Mesothelial cell of epicardium (in vitro differentiated cells): ENCODE measurements around the gene UPK1B. TPM values are rescaled to one million over a fixed set of nuclear protein-coding genes. Genes with fewer than 3 reads are reported as not detected.

Experiments
- DNase-seq, 2 experiments: peaks; one replicate each; pipeline ENCODE4 v3.0.0; 2021; ENCODE audit warnings: low spot score in 2 of 2; ENCODE audit not compliant: unreplicated experiment in 2 of 2
- H3K27ac Mint-ChIP-seq: 2 replicates; pipeline ENCODE4 v1.8.0; 2021; ENCODE audit warnings: mixed read lengths
- H3K27me3 Mint-ChIP-seq: 2 replicates; pipeline ENCODE4 v1.8.0; 2021; ENCODE audit warnings: low read depth, mixed read lengths
- H3K36me3 Mint-ChIP-seq: 2 replicates; pipeline ENCODE4 v1.8.0; 2021; ENCODE audit warnings: mixed read lengths
- H3K4me1 Mint-ChIP-seq: 2 replicates; pipeline ENCODE4 v1.8.0; 2021; ENCODE audit warnings: mixed read lengths
- H3K4me3 Mint-ChIP-seq: 2 replicates; pipeline ENCODE4 v1.8.0; 2021; ENCODE audit warnings: mild to moderate bottlenecking, moderate library complexity, mixed read lengths
- H3K9me3 Mint-ChIP-seq: 2 replicates; pipeline ENCODE4 v1.8.0; 2021; ENCODE audit warnings: mixed read lengths
- CTCF ChIP-seq: fragments of 200-600 bp; sonication (generic); IDR thresholded peaks from one replicate; pipeline ENCODE4 v1.5.0; 2021; ENCODE audit warnings: antibody characterized with exemption; ENCODE audit not compliant: unreplicated experiment
- total RNA-seq: library from RNA; stranded (reverse); gene quantifications from 3 replicates; pipeline ENCODE4 v1.2.1, GENCODE V29; 2021

Gene UPK1B
- total RNA-seq, 1 donor from 2014 or later: 0.47 TPM

GRCh38 chr3:119195151-119195476, 21.7 kb downstream of the UPK1B start:
- Mint-ChIP-seq H3K9me3 (no peaks in the 10 kb centered on the region), H3K4me3 (no peak overlapping the region), H3K27me3 (no peaks in the 10 kb centered on the region), H3K4me1 (peaks cover 4% of the 10 kb centered on the region), H3K27ac (no peak overlapping the region), H3K36me3 (no peaks in the 10 kb centered on the region)
- DNase-seq: no peak
- no peak for TF ChIP-seq CTCF

- no peaks in the 10 kb centered on the region for H3K9me3 Mint-ChIP-seq
- no peak overlapping the region for H3K4me3 Mint-ChIP-seq
- no peak overlapping the region for H3K27ac Mint-ChIP-seq
- no peaks in the 10 kb centered on the region for H3K27me3 Mint-ChIP-seq
- no peaks in the 10 kb centered on the region for H3K36me3 Mint-ChIP-seq
- H3K4me1 Mint-ChIP-seq: peaks cover 4% of the 10 kb centered on the region
- no peak for DNase-seq
- TF ChIP-seq CTCF: no peak
Measured at GRCh38 chr3:119195911-119196310, 22.5 kb downstream of the UPK1B start.

GRCh38 chr3:119205209-119205608, 31.8 kb downstream of the UPK1B start:
- H3K9me3 Mint-ChIP-seq: peaks cover 4% of the 10 kb centered on the region
- no peak overlapping the region for H3K4me3 Mint-ChIP-seq
- H3K4me1 Mint-ChIP-seq: no peaks in the 10 kb centered on the region
- H3K27me3 Mint-ChIP-seq: no peaks in the 10 kb centered on the region
- DNase-seq: no peak
- no peak overlapping the region for H3K27ac Mint-ChIP-seq
- peaks cover 11% of the 10 kb centered on the region for H3K36me3 Mint-ChIP-seq
- TF ChIP-seq CTCF: no peak

GRCh38 chr3:119205685-119206084, 32.3 kb downstream of the UPK1B start:
- H3K4me3 Mint-ChIP-seq: no peak overlapping the region
- no peak for DNase-seq
- peaks cover 4% of the 10 kb centered on the region for H3K9me3 Mint-ChIP-seq
- no peaks in the 10 kb centered on the region for H3K4me1 Mint-ChIP-seq
- peaks cover 15% of the 10 kb centered on the region for H3K36me3 Mint-ChIP-seq
- H3K27me3 Mint-ChIP-seq: no peaks in the 10 kb centered on the region
- no peak overlapping the region for H3K27ac Mint-ChIP-seq
- no peak for TF ChIP-seq CTCF

GRCh38 chr3:119206611-119207511, 33.5 kb downstream of the UPK1B start:
- peaks cover 4% of the 10 kb centered on the region for H3K9me3 Mint-ChIP-seq
- H3K4me3 Mint-ChIP-seq: no peak overlapping the region
- DNase-seq: no peak
- H3K27me3 Mint-ChIP-seq: no peaks in the 10 kb centered on the region
- no peaks in the 10 kb centered on the region for H3K4me1 Mint-ChIP-seq
- peaks cover 21% of the 10 kb centered on the region for H3K36me3 Mint-ChIP-seq
- TF ChIP-seq CTCF: no peak
- H3K27ac Mint-ChIP-seq: no peak overlapping the region

- Mint-ChIP-seq H3K27me3 (no peaks in the 10 kb centered on the region), H3K27ac (no peak overlapping the region)
Measured at GRCh38 chr3:119207512-119207875, 34.1 kb downstream of the UPK1B start.

More at GRCh38 chr3:119207512-119207875, 34.1 kb downstream of the UPK1B start:
- no peak for DNase-seq
- Mint-ChIP-seq H3K4me1 (no peaks in the 10 kb centered on the region), H3K36me3 (peaks cover 26% of the 10 kb centered on the region), H3K9me3 (peaks cover 3% of the 10 kb centered on the region), H3K4me3 (no peak overlapping the region)
- TF ChIP-seq CTCF: no peak
